ENCODE results near the gene B9D1. TPM values are rescaled to one million over a fixed set of nuclear protein-coding genes. Genes with fewer than 3 reads are reported as not detected.

Gene B9D1
- total and polyA plus RNA-seq, 7 donors, result 6.6 to 22.4 (median 15.2) TPM

GRCh38 chr17:19309701-19310100, 52.8 kb downstream of the B9D1 start:
- peak; percentile 57 for DNase-seq
- 95 to 98% methylated on average over 5 of the region's 5 CpGs for WGBS, 2 donors
- intact Hi-C loops (cut with DNase I), result no loop called here
- Histone ChIP-seq H3K4me3 (no peak overlapping the region), H3K27ac (no peak overlapping the region), H3K4me1 (peaks cover 0 to 26% (median 2%) of the 10 kb centered on the region in 4 donors), H3K36me3 (peaks cover 9 to 48% (median 31%) of the 10 kb centered on the region in 4 donors), H3K27me3 (no peaks in the 10 kb centered on the region), H3K9me3 (no peaks in the 10 kb centered on the region)
- TF ChIP-seq POLR2A (IDR thresholded peaks at IDR 0.05), result no peak
- TF ChIP-seq EP300 (IDR thresholded peaks at IDR 0.05), result no peak
- TF ChIP-seq CTCF (IDR thresholded peaks at IDR 0.05), result no peak
- TF ChIP-seq POLR2AphosphoS5 (IDR thresholded peaks at IDR 0.05), result no peak

GRCh38 chr17:19308398-19308797, 54.1 kb downstream of the B9D1 start:
- H3K27ac ChIP-seq, result no peak overlapping the region
- DNase-seq, result peak; percentile 39
- 80 to 87% methylated on average over 8 of the region's 8 CpGs for WGBS, 2 donors
- H3K4me3 ChIP-seq, result no peak overlapping the region
- no peaks in the 10 kb centered on the region for H3K9me3 ChIP-seq
- peaks cover 9 to 37% (median 20%) of the 10 kb centered on the region in 4 donors for H3K36me3 ChIP-seq
- peaks cover 0 to 17% (median 2%) of the 10 kb centered on the region in 4 donors for H3K4me1 ChIP-seq
- intact Hi-C loops (cut with DNase I), result no loop called here
- no peaks in the 10 kb centered on the region for H3K27me3 ChIP-seq
- TF ChIP-seq EP300 (IDR thresholded peaks at IDR 0.05) (no peak), POLR2A (IDR thresholded peaks at IDR 0.05) (no peak), CTCF (IDR thresholded peaks at IDR 0.05) (no peak), POLR2AphosphoS5 (IDR thresholded peaks at IDR 0.05) (no peak)

GRCh38 chr17:19307521-19307920, 55.0 kb downstream of the B9D1 start:
- H3K36me3 ChIP-seq, result peaks cover 6 to 28% (median 11%) of the 10 kb centered on the region in 4 donors
- H3K4me1 ChIP-seq, result peaks cover 0 to 12% (median 2%) of the 10 kb centered on the region in 4 donors
- no peaks in the 10 kb centered on the region for H3K9me3 ChIP-seq
- H3K4me3 ChIP-seq, result no peak overlapping the region
- no peak overlapping the region for H3K27ac ChIP-seq
- intact Hi-C loops (cut with DNase I), result no loop called here
- TF ChIP-seq EP300 (IDR thresholded peaks at IDR 0.05), result no peak
- TF ChIP-seq POLR2AphosphoS5 (IDR thresholded peaks at IDR 0.05), result no peak
- DNase-seq, result peak; percentile 27
- no peaks in the 10 kb centered on the region for H3K27me3 ChIP-seq
- WGBS, 2 donors, result 70 to 88% methylated on average over 10 of the region's 10 CpGs

- Histone ChIP-seq H3K27ac (no peak overlapping the region), H3K4me3 (no peak overlapping the region), H3K36me3 (peaks cover 0 to 17% (median 3%) of the 10 kb centered on the region in 4 donors), H3K4me1 (peaks cover 0 to 13% (median 9%) of the 10 kb centered on the region in 4 donors), H3K9me3 (no peaks in the 10 kb centered on the region), H3K27me3 (no peaks in the 10 kb centered on the region)
- WGBS, 2 donors, result 28 to 52% methylated on average over 10 of the region's 10 CpGs
- intact Hi-C loops (cut with DNase I), result no loop called here
- TF ChIP-seq POLR2AphosphoS5 (IDR thresholded peaks at IDR 0.05), result no peak
- TF ChIP-seq EP300 (IDR thresholded peaks at IDR 0.05), result no peak
- no peak for TF ChIP-seq CTCF (IDR thresholded peaks at IDR 0.05)
- TF ChIP-seq POLR2A (IDR thresholded peaks at IDR 0.05), result no peak
- DNase-seq, result peak; percentile 66
These were observed 56.1 kb downstream of the B9D1 start for GRCh38 chr17:19306160-19307111.

GRCh38 chr17:19305761-19306159, 56.8 kb downstream of the B9D1 start:
- H3K27me3 ChIP-seq, result no peaks in the 10 kb centered on the region
- 93 to 94% methylated on average over 5 of the region's 5 CpGs for WGBS, 2 donors
- peak overlapping the region in 1 of 4 donors; percentile 16 for H3K27ac ChIP-seq
- no peak for DNase-seq
- peaks cover 0 to 11% (median 3%) of the 10 kb centered on the region in 4 donors for H3K36me3 ChIP-seq
- intact Hi-C loops (cut with DNase I), result no loop called here
- no peak overlapping the region for H3K4me3 ChIP-seq
- H3K9me3 ChIP-seq, result no peaks in the 10 kb centered on the region
- peaks cover 0 to 20% (median 10%) of the 10 kb centered on the region in 4 donors for H3K4me1 ChIP-seq
- TF ChIP-seq EP300 (IDR thresholded peaks at IDR 0.05) (no peak), POLR2AphosphoS5 (IDR thresholded peaks at IDR 0.05) (no peak), POLR2A (IDR thresholded peaks at IDR 0.05) (no peak), CTCF (IDR thresholded peaks at IDR 0.05) (no peak)

Measured in sigmoid colon (tissue), 7 donors.